ENCODE measurements around the gene BTBD9. TPM values are rescaled to one million over a fixed set of nuclear protein-coding genes. Genes with fewer than 3 reads are reported as not detected.

The BTBD9 gene
- total RNA-seq, 1 donor from 2014 or later: 17.2 TPM

GRCh38 chr6:38188677-38189335 lies 450.9 kb downstream of the BTBD9 start:
- Histone ChIP-seq H3K36me3 (ENCODE audit: control insufficient read depth in 3 of 3, insufficient read depth in 3 of 3, low read length in 3 of 3) (peaks cover 0 to 5% (median 0%) of the 10 kb centered on the region in 3 donors), H3K27ac (ENCODE audit: low read depth, low read length) (no peak overlapping the region), H3K4me3 (ENCODE audit: low read length in 3 of 3) (no peak overlapping the region), H3K9ac (ENCODE audit: low read depth in 1 of 3, low read length in 3 of 3) (no peak overlapping the region), H3K9me3 (ENCODE audit: control insufficient read depth in 3 of 3, low read length in 3 of 3) (no peaks in the 10 kb centered on the region), H3K27me3 (ENCODE audit: control insufficient read depth in 3 of 3, insufficient read depth in 3 of 3, low read length in 3 of 3) (no peaks in the 10 kb centered on the region), H3K4me1 (ENCODE audit: control insufficient read depth in 3 of 3, insufficient read depth in 3 of 3, low read length in 3 of 3) (no peaks in the 10 kb centered on the region)

DNA sequence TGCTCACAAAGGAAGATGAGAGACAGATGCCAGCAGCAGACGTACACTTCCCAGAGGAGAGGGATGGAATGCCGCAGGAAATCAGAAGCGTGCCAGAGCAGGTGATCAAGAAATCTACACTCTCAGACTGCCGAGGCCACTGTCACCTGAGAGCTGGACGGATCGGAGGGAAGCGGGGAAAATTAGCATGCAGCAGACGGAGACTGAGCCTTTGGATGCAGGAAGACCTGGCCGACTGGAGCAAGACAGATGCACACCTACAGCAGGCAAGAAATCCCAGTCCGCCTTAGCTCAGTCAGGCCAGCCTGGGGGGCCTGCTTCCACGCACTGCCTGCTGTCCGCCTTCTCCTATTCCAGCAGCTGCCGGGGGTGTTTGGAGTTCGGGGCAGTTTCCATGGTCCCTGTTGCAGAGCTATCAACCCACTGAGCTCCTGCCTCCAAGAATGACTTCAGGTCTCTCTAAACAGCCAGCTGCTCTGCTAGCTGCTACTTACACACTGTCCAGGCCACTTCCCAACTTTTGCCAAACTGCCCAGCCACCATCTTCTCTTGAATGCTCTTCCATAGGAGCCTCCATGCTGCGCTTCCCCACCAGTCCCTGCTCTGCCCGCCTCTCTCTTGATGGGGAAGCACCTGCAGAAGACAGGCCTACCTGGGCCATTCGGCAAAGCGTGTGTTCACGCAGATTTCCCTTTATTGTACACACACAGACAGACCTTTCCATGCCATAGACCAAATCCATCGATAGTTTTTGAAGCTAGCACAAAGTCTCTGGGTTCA lies 451.7 kb downstream of the BTBD9 start:
- no peaks in the 10 kb centered on the region for H3K4me1 ChIP-seq (ENCODE audit: control insufficient read depth in 3 of 3, insufficient read depth in 3 of 3, low read length in 3 of 3)
- H3K9me3 ChIP-seq (ENCODE audit: control insufficient read depth in 3 of 3, low read length in 3 of 3): no peaks in the 10 kb centered on the region
- no peak overlapping the region for H3K9ac ChIP-seq (ENCODE audit: low read depth in 1 of 3, low read length in 3 of 3)
- H3K36me3 ChIP-seq (ENCODE audit: control insufficient read depth in 3 of 3, insufficient read depth in 3 of 3, low read length in 3 of 3): peaks cover 0 to 5% (median 0%) of the 10 kb centered on the region in 3 donors
- H3K27ac ChIP-seq (ENCODE audit: low read depth, low read length): no peak overlapping the region
- H3K27me3 ChIP-seq (ENCODE audit: control insufficient read depth in 3 of 3, insufficient read depth in 3 of 3, low read length in 3 of 3): no peaks in the 10 kb centered on the region
- H3K4me3 ChIP-seq (ENCODE audit: low read length in 3 of 3): no peak overlapping the region

- Histone ChIP-seq H3K27ac (ENCODE audit: low read depth, low read length) (no peak overlapping the region), H3K27me3 (ENCODE audit: control insufficient read depth in 3 of 3, insufficient read depth in 3 of 3, low read length in 3 of 3) (no peaks in the 10 kb centered on the region), H3K4me1 (ENCODE audit: control insufficient read depth in 3 of 3, insufficient read depth in 3 of 3, low read length in 3 of 3) (no peaks in the 10 kb centered on the region), H3K36me3 (ENCODE audit: control insufficient read depth in 3 of 3, insufficient read depth in 3 of 3, low read length in 3 of 3) (peaks cover 0 to 5% (median 0%) of the 10 kb centered on the region in 3 donors), H3K4me3 (ENCODE audit: low read length in 3 of 3) (no peak overlapping the region), H3K9ac (ENCODE audit: low read depth in 1 of 3, low read length in 3 of 3) (no peak overlapping the region), H3K9me3 (ENCODE audit: control insufficient read depth in 3 of 3, low read length in 3 of 3) (no peaks in the 10 kb centered on the region)
Measured at GRCh38 chr6:38187325-38187724, 452.4 kb downstream of the BTBD9 start.

DNA sequence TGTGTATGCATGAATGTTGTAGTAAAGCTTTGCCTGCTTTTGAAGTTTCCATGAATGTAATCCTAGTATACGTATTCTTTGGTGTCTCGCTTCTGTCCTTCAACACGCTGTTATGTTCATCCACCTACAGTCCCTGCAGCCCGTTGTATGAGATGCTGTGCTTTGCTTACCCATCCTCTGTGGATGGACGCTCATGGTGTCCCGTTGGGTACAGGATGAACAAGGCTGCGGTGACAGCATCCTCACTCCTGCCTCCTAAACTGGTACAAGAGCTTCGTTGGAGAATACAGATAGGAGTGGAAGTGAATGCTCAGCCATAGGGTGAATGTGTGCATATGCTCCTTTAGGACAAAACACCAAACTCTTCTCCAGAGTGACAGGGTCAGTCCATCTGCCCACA lies 454.0 kb downstream of the BTBD9 start:
- H3K27ac ChIP-seq (ENCODE audit: low read depth, low read length): no peak overlapping the region
- H3K27me3 ChIP-seq (ENCODE audit: control insufficient read depth in 3 of 3, insufficient read depth in 3 of 3, low read length in 3 of 3): no peaks in the 10 kb centered on the region
- H3K4me3 ChIP-seq (ENCODE audit: low read length in 3 of 3): no peak overlapping the region

GRCh38 chr6:38185244-38185643 lies 454.5 kb downstream of the BTBD9 start:
- H3K27ac ChIP-seq (ENCODE audit: low read depth, low read length): no peak overlapping the region
- H3K36me3 ChIP-seq (ENCODE audit: control insufficient read depth in 3 of 3, insufficient read depth in 3 of 3, low read length in 3 of 3): peaks cover 0 to 5% (median 0%) of the 10 kb centered on the region in 3 donors
- no peaks in the 10 kb centered on the region for H3K4me1 ChIP-seq (ENCODE audit: control insufficient read depth in 3 of 3, insufficient read depth in 3 of 3, low read length in 3 of 3)
- no peak overlapping the region for H3K9ac ChIP-seq (ENCODE audit: low read depth in 1 of 3, low read length in 3 of 3)
- H3K4me3 ChIP-seq (ENCODE audit: low read length in 3 of 3): no peak overlapping the region
- H3K9me3 ChIP-seq (ENCODE audit: control insufficient read depth in 3 of 3, low read length in 3 of 3): no peaks in the 10 kb centered on the region
- no peaks in the 10 kb centered on the region for H3K27me3 ChIP-seq (ENCODE audit: control insufficient read depth in 3 of 3, insufficient read depth in 3 of 3, low read length in 3 of 3)

More for the DNA sequence above, 454.0 kb downstream of the BTBD9 start:
- Histone ChIP-seq H3K9me3 (ENCODE audit: control insufficient read depth in 3 of 3, low read length in 3 of 3) (no peaks in the 10 kb centered on the region), H3K9ac (ENCODE audit: low read depth in 1 of 3, low read length in 3 of 3) (no peak overlapping the region), H3K4me1 (ENCODE audit: control insufficient read depth in 3 of 3, insufficient read depth in 3 of 3, low read length in 3 of 3) (no peaks in the 10 kb centered on the region), H3K36me3 (ENCODE audit: control insufficient read depth in 3 of 3, insufficient read depth in 3 of 3, low read length in 3 of 3) (peaks cover 0 to 5% (median 0%) of the 10 kb centered on the region in 3 donors)

DNA sequence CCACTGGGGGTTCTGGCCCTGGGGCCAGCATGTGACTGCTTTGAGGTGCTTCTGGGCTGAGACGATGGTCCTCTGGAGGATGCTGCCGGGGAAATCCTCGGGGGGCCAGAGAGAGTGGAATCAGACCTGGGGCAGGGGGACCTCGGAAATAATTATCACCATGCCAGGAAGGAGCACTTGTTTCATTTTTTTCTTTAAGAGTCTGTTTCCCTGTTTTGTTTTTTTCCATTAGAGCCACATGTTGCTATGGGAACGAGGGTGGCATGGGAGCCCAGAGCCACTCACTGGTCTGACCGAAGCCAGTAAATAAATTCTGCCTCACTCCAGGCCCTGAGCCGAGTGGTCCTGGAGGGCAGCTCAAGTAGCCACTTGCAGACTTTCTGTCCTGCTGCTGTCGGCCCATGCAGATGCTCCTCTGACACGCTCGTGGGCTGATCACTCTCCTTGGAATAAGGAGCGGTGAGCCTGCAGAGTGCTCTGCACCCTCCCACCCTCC lies 455.1 kb downstream of the BTBD9 start:
- H3K36me3 ChIP-seq (ENCODE audit: control insufficient read depth in 3 of 3, insufficient read depth in 3 of 3, low read length in 3 of 3): peaks cover 0 to 5% (median 0%) of the 10 kb centered on the region in 3 donors
- H3K4me1 ChIP-seq (ENCODE audit: control insufficient read depth in 3 of 3, insufficient read depth in 3 of 3, low read length in 3 of 3): peaks cover 2 to 4% (median 3%) of the 10 kb centered on the region in 3 donors
- H3K9ac ChIP-seq (ENCODE audit: low read depth in 1 of 3, low read length in 3 of 3): no peak overlapping the region
- no peak overlapping the region for H3K27ac ChIP-seq (ENCODE audit: low read depth, low read length)
- no peaks in the 10 kb centered on the region for H3K27me3 ChIP-seq (ENCODE audit: control insufficient read depth in 3 of 3, insufficient read depth in 3 of 3, low read length in 3 of 3)
- H3K4me3 ChIP-seq (ENCODE audit: low read length in 3 of 3): no peak overlapping the region
- no peaks in the 10 kb centered on the region for H3K9me3 ChIP-seq (ENCODE audit: control insufficient read depth in 3 of 3, low read length in 3 of 3)

DNA sequence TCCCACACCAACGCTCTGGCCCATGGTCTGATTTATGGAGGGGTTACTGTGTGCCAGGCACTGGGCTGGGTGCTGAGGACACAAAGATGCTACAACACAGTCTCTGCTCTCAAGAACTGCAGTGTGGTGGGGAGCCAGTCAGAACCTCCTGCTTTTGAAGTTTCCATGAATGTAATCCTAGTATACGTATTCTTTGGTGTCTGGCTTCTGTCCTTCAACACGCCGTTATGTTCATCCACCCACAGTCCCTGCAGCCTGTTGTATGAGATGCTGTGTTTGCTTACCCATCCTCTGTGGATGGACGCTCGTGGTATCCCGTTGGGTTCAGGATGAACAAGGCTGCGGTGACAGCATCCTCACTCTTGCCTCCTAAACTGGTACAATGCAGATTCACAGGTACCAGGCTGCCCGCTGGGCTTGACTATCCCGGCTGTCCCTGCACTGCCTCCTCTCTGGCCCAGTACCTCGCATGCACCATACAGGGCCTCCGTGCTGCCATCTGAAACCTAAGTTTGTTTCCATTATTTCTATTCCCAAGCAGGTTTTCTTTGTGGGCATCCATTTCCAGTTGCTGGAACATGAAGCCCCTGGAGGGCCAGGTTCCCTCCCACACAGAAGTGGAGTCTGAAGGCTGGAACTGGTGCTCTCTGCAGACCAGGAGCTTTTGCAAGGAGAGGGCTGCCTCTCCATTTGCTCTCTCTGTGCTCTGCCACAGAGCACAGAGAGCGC lies 455.7 kb downstream of the BTBD9 start:
- Histone ChIP-seq H3K27ac (ENCODE audit: low read depth, low read length) (no peak overlapping the region), H3K36me3 (ENCODE audit: control insufficient read depth in 3 of 3, insufficient read depth in 3 of 3, low read length in 3 of 3) (peaks cover 0 to 3% (median 0%) of the 10 kb centered on the region in 3 donors), H3K9me3 (ENCODE audit: control insufficient read depth in 3 of 3, low read length in 3 of 3) (no peaks in the 10 kb centered on the region), H3K27me3 (ENCODE audit: control insufficient read depth in 3 of 3, insufficient read depth in 3 of 3, low read length in 3 of 3) (no peaks in the 10 kb centered on the region), H3K4me1 (ENCODE audit: control insufficient read depth in 3 of 3, insufficient read depth in 3 of 3, low read length in 3 of 3) (peaks cover 4 to 8% (median 7%) of the 10 kb centered on the region in 3 donors), H3K9ac (ENCODE audit: low read depth in 1 of 3, low read length in 3 of 3) (no peak overlapping the region), H3K4me3 (ENCODE audit: low read length in 3 of 3) (no peak overlapping the region)

- no peaks in the 10 kb centered on the region for H3K36me3 ChIP-seq (ENCODE audit: control insufficient read depth in 3 of 3, insufficient read depth in 3 of 3, low read length in 3 of 3)
- no peak overlapping the region for H3K4me3 ChIP-seq (ENCODE audit: low read length in 3 of 3)
Measured at GRCh38 chr6:38182426-38182825, 457.3 kb downstream of the BTBD9 start.

DNA sequence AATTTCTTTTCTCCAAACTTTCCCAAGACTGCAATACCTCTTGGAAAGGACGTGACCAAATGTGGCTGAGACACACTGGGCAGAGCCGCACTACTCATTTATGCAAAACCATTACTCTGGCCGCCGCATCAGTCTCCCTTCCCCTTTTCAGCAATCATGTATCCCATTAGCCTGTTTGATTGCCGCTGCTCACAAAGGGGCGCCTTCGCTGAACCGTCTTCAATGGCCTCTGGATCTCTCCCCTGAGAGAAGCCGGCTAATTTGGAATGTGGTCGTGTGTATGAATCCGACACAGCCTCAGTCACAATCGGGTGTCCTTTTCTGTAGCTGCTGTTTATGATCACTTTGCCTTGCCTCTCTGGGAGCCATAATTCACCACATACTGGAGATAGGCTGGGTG lies 459.1 kb downstream of the BTBD9 start:
- Histone ChIP-seq H3K36me3 (ENCODE audit: control insufficient read depth in 3 of 3, insufficient read depth in 3 of 3, low read length in 3 of 3) (no peaks in the 10 kb centered on the region), H3K27me3 (ENCODE audit: control insufficient read depth in 3 of 3, insufficient read depth in 3 of 3, low read length in 3 of 3) (no peaks in the 10 kb centered on the region), H3K9ac (ENCODE audit: low read depth in 1 of 3, low read length in 3 of 3) (no peak overlapping the region), H3K27ac (ENCODE audit: low read depth, low read length) (no peak overlapping the region), H3K9me3 (ENCODE audit: control insufficient read depth in 3 of 3, low read length in 3 of 3) (no peaks in the 10 kb centered on the region), H3K4me1 (ENCODE audit: control insufficient read depth in 3 of 3, insufficient read depth in 3 of 3, low read length in 3 of 3) (peaks cover 4 to 8% (median 7%) of the 10 kb centered on the region in 3 donors), H3K4me3 (ENCODE audit: low read length in 3 of 3) (no peak overlapping the region)

More at GRCh38 chr6:38182426-38182825, 457.3 kb downstream of the BTBD9 start:
- Histone ChIP-seq H3K27me3 (ENCODE audit: control insufficient read depth in 3 of 3, insufficient read depth in 3 of 3, low read length in 3 of 3) (no peaks in the 10 kb centered on the region), H3K4me1 (ENCODE audit: control insufficient read depth in 3 of 3, insufficient read depth in 3 of 3, low read length in 3 of 3) (peaks cover 4 to 8% (median 7%) of the 10 kb centered on the region in 3 donors), H3K9ac (ENCODE audit: low read depth in 1 of 3, low read length in 3 of 3) (no peak overlapping the region), H3K27ac (ENCODE audit: low read depth, low read length) (no peak overlapping the region), H3K9me3 (ENCODE audit: control insufficient read depth in 3 of 3, low read length in 3 of 3) (no peaks in the 10 kb centered on the region)

Data from skeletal muscle tissue (tissue), 4 donors.